HG03064 (cell line): ENCODE results near the gene NFE2L3.
"Not testable (repeated sequence)": the region's sequence is repeated elsewhere in the genome, so short reads cannot be mapped to it uniquely, and the experiment has no call there.

Experiments
- ATAC-seq: cut with Tn5 transposase; IDR thresholded peaks from one replicate; pipeline ENCODE4 v1.9.1; 2021; ENCODE audit warnings: low read depth; ENCODE audit not compliant: unreplicated experiment

The NFE2L3 gene, protein sequence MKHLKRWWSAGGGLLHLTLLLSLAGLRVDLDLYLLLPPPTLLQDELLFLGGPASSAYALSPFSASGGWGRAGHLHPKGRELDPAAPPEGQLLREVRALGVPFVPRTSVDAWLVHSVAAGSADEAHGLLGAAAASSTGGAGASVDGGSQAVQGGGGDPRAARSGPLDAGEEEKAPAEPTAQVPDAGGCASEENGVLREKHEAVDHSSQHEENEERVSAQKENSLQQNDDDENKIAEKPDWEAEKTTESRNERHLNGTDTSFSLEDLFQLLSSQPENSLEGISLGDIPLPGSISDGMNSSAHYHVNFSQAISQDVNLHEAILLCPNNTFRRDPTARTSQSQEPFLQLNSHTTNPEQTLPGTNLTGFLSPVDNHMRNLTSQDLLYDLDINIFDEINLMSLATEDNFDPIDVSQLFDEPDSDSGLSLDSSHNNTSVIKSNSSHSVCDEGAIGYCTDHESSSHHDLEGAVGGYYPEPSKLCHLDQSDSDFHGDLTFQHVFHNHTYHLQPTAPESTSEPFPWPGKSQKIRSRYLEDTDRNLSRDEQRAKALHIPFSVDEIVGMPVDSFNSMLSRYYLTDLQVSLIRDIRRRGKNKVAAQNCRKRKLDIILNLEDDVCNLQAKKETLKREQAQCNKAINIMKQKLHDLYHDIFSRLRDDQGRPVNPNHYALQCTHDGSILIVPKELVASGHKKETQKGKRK

DNA sequence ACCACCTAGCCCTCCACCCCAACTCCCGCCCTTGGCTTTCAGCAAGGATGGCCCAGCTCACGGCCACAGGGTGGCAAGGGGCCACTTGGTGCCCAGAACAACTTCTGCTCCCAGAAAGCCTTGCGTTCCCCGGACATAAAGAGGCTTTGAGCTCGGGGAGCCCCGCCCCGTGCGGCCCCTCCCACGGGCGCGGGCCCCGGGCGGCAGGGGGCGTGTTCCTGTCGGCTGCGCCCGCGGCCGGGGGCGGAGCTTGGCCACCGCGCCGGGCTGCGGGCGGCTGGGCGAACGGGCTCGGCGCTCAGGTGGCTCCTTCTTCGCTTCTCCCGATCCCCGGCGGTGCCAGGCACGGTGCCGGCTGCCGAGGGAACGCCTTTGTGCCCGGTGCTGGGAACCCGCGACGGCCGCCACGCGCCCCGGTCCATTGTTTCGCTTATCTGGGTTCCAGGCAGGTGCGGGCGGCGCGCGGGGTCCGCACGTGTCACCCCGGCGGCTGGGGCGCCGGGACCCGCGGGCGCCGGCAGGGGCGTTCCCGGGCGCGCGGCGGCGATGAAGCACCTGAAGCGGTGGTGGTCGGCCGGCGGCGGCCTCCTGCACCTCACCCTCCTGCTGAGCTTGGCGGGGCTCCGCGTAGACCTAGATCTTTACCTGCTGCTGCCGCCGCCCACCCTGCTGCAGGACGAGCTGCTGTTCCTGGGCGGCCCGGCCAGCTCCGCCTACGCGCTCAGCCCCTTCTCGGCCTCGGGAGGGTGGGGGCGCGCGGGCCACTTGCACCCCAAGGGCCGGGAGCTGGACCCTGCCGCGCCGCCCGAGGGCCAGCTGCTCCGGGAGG, at the start of gene NFE2L3:
NFE2L3 (plus strand) TSS at position 246 of the 829 bp plus-strand sequence; CDS start at position 547, 301 bp downstream.
- ATAC-seq: peak; percentile 56

DNA sequence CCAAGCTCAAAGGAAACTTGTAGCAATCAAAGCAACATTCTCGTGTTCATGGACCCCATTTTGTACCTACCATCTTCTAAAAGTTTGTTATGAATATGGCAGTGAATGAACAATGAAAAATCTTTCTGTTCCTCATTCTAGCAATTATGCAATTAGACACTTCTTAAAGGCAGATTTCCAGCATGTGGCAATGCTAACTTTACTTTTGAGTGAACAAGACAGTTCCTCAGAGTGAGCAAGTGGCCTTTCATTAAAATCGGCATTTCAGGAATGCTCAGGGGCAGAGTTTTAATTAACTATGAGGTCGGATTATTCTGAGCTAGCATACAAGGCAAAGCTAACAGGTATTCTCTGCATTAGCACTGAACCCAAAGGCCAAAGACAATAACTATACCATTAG, 48.4 kb upstream of the NFE2L3 start:
- no peak for ATAC-seq

DNA sequence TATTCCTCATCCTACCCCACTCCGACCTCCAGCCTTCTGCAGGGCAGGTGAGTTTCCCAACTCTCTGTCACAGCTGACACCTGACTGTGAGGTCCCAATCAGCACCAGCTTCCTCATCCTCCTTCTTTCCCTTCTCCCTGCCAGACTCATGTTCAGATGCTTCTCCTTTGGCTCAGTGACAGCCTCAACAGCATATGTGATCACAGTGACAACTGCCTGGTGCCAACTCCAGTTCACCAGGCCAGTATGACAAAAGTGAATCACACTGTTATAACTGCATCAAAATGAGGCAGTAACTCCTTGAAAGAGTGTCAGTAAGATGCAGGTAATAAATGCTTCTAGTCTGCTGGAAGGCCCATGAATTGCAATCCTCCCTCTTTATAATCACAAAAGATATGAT, 46.8 kb upstream of the NFE2L3 start:
- no peak for ATAC-seq

- no peak for ATAC-seq
Measured at GRCh38 chr7:26105931-26106330, 46.1 kb upstream of the NFE2L3 start.

- no peak for ATAC-seq
Measured at GRCh38 chr7:26112203-26112740, 39.7 kb upstream of the NFE2L3 start.

DNA sequence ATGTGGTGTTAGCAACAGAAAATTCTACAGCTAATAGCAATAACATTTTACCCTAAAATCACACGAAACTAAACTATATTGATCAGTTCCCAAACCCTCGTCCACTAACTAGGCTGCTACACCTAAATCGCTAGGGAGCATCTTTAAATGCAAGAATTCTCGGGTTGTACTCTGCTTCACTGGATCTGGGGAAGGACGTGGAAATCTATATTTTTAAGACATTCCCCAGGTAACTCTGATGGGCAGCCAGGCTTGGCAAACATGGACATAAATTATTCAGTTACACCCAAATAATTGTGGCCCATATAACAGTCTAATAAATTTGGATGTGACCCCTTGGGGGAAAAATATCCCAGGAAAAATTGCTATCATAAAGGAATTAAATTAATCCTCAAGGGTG, 36.3 kb upstream of the NFE2L3 start:
- no peak for ATAC-seq

DNA sequence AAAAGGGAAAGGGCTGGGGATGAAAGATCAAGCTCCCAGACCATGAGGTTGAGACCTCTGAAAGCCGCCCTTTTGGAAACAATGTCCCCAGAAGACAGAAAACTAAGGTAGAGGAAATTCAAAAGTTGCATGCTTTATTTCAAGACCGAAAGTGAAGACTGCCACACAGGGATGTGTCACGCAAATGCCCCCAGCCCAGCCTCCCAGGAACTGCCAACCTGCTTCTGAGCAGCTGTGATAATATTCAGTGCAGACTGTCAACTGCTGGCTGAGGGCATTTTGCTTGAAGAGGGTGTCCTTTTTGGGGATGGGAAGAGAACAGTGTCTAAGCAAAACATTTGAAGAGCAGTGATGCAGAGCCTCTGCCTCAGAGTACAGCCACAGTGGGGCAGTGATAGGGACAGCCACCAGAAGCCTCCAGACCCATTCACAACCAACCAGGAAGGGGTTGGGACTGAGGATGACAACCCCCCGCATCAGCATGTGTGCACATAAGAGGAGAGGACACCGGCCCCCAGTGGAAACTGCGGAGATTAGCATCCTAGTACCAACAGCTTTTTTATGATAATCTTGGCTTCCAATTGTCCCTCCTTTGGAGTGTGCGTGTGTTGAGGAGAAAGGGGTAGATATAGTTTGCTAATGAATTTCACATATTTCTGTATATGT, 34.7 kb upstream of the NFE2L3 start:
- ATAC-seq: no peak

- ATAC-seq: no peak
Measured at GRCh38 chr7:26117970-26118369, 34.0 kb upstream of the NFE2L3 start.

DNA sequence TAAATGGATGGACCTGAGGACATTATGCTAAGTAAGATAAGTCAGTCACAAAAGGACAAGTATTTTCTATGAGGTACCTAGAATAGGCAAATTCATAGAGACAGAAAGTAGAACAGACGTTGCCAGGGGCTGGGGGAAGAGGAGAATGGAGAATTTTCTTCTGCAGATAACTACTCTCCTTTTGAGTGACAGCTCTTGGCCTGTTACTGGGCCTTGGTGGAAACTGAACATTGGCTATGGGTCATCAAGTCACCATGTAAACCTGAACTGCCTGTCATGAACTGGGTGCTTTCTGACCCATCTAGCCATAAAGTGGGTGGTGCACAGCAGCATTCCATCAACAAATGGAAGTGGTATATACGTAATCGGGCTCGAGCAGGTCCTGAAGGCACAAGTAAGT, 29.3 kb upstream of the NFE2L3 start:
- no peak for ATAC-seq

GRCh38 chr7:26124775-26125174, 27.2 kb upstream of the NFE2L3 start:
- ATAC-seq: not testable (repeated sequence)

DNA sequence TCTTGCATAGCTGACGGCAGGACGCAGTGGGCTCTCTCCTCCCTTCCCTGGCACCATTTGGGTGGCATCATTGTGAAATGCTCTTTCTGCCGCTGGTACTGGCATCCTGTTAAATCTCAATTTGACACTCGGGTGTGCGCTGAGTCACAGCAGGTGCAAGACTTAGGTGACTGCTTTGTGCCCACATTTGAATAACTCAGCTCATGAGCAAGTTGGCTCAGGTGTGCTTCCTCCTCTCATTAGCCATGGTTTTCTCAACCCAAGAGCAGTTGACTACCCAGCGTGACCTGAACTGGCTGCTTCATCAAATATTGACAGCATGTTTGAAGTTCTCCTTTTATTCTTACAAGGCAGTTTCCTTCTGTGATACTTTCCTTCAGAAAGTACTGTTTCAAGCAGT, 24.6 kb upstream of the NFE2L3 start:
- no peak for ATAC-seq

- ATAC-seq: no peak
Measured at GRCh38 chr7:26131056-26131589, 20.9 kb upstream of the NFE2L3 start.

DNA sequence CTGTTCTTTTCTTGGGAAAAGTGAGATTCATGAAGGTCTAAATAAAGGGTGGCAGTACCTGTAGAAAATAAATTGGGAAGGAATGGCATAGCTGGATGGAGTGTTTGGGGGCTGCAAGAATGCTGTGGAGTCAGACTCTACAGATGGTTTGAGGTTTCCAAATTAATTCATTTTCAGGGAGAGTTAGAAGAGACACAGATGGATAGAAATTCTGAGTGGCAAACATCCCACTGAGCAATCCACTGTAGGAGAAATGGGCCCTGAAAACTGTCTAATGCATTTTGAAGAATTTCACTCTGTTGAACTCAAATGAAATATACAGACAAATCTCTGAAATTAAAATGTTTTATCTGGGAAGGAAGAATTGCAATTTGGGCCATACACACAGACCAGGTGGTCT, 16.9 kb upstream of the NFE2L3 start:
- ATAC-seq: no peak

DNA sequence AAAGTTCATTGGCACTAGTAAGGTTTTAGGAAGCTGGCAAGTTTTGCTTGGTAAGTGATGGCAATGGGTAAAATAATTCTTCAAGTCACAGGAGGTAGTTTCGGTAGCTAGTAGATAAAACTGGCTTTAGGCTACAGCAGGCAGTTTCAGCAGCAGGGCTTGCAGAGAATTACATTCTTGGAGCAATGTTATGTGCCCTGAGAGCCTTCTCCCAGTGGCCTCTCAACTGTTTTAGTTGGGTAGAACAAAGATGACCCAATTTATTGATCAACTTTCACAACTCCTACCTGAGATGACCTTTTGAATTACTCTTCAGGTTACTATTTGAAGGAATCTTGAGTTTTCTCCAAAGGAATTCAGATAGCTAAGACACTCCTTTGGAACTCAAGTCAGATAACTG, 16.4 kb upstream of the NFE2L3 start:
- ATAC-seq: no peak

DNA sequence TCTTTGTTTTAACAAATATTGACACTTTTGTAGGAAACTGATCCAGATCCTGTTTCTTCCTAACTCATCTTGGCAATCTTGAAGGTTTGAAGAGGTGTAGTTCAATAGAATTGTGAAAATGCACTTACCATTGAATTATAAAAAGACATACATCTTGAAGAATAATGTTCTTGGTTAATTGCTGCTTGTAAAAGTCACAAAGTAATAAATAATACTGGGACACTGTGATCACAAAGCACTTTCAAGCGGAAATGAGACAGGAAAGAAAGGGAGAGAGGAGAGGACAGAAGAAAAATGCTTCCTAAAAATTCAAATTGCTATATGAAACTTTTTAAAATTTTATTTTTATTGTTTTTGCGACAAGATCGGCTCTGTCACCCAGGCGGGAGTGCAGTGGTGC, 15.2 kb upstream of the NFE2L3 start:
- ATAC-seq: no peak

- ATAC-seq: no peak
Measured at GRCh38 chr7:26140380-26140779, 11.6 kb upstream of the NFE2L3 start.

- no peak for ATAC-seq
Measured at GRCh38 chr7:26141077-26141476, 10.9 kb upstream of the NFE2L3 start.

DNA sequence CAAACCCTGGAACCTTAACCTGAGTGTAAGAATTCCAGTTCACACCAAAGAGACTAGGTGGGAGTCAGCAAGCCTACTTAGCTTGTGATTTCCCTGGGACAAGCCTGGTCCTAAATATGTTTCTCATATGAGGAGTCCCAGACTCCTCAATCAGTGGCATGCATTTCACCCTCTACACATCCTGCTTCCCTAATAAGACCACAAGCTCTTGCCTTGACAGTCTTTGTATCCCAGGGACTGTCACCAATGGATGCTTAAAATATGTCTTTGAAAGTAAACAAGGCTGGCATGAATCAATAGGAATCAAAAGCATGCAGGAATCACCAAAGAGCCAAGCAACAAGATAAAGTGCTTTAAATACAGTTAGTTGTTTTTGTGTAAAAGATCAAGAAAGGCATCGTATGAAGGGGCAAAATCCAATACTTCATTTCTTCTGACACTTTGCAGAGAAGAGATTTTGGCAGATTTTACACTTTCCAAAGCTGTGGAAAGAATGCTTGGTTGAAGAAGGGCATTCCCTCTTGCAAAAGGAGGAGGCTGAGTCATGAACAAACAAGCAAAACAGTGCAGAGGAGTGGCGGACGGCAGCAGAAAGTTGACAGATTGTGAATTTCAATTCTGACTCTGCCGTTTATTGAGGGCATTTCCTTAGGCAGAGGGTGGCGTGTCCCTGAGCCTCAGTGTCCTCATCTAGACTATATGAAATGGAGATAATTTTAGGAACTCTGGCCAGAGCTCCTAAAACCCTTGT, 8.5 kb upstream of the NFE2L3 start:
- no peak for ATAC-seq
